H1 (cell line): ENCODE data around the gene RAB3D. TPM values are rescaled to one million over a fixed set of nuclear protein-coding genes. Genes with fewer than 3 reads are reported as not detected.

Experiments
- CTCF ChIA-PET: fragments of 300-600 bp; sonication (Branson Sonifier 250); formaldehyde crosslinking; loops from one replicate; lab custom pipeline; 2021; ENCODE audit not compliant: partially characterized antibody; lab: Charles Lee
- POLR2A ChIA-PET: fragments of 300-600 bp; sonication (Branson Sonifier 250); formaldehyde crosslinking; loops from one replicate; lab custom pipeline; 2021; ENCODE audit warnings: inconsistent platforms; ENCODE audit not compliant: partially characterized antibody; lab: Charles Lee
- DNase-seq, 2 experiments: peaks; one replicate each; pipeline versions ENCODE4 v3.0.0 to v3.0.0-alpha.2; 2010 to 2022; ENCODE audit warnings: low spot score in 2 of 2, low read depth in 1 of 2, mixed read lengths in 1 of 2
- FAIRE-seq: peaks from 2 replicates; lab custom pipeline; 2011; peaks lifted over from hg19 to GRCh38; lab: Jason Lieb, UNC
- H2AFZ ChIP-seq: 2 replicates; pipeline ENCODE4 v1.8.1; 2012; ENCODE audit warnings: low read length, inconsistent platforms
- H2AK5ac ChIP-seq: 2 replicates; pipeline ENCODE4 v1.6.1; 2013; ENCODE audit warnings: low read depth, low read length
- H2BK120ac ChIP-seq: replicated peaks from 2 replicates; pipeline ENCODE3; 2013; ENCODE audit warnings: low read depth, low read length, inconsistent platforms
- H2BK12ac ChIP-seq: 2 replicates; pipeline ENCODE4 v1.6.1; 2013; ENCODE audit warnings: low read depth, low read length
- H2BK15ac ChIP-seq: 2 replicates; pipeline ENCODE4 v1.6.1; 2013; ENCODE audit warnings: low read length
- H2BK20ac ChIP-seq: 2 replicates; pipeline ENCODE4 v1.6.1; 2013; ENCODE audit warnings: low read length
- H2BK5ac ChIP-seq: 2 replicates; pipeline ENCODE4 v1.6.1; 2013; ENCODE audit warnings: low read depth, low read length
- H3K14ac ChIP-seq: 2 replicates; pipeline ENCODE4 v1.6.1; 2013; ENCODE audit warnings: inconsistent platforms; ENCODE audit not compliant: insufficient read length
- H3K18ac ChIP-seq: 2 replicates; pipeline ENCODE4 v1.6.1; 2013; ENCODE audit warnings: low read length; ENCODE audit errors: extremely low read depth
- H3K23ac ChIP-seq: 2 replicates; pipeline ENCODE4 v1.6.1; 2013; ENCODE audit warnings: inconsistent platforms; ENCODE audit not compliant: insufficient read length
- H3K23me2 ChIP-seq: 2 replicates; pipeline ENCODE4 v1.6.1; 2013; ENCODE audit warnings: low read depth, low read length
- H3K27ac ChIP-seq: 2 replicates; pipeline ENCODE4 v1.6.1; 2011; ENCODE audit warnings: low read depth, low read length, inconsistent platforms
- H3K27me3 ChIP-seq, 4 experiments: replicated peaks in 1 of 4; 1 replicate in 1 of 4; 2 replicates in 3 of 4; pipeline versions ENCODE4 v1.6.1 to v1.8.1; 2011 to 2013; ENCODE audit warnings: low read length in 3 of 4, mild to moderate bottlenecking in 3 of 4, inconsistent platforms in 2 of 4, mixed read lengths in 2 of 4, moderate library complexity in 1 of 4; ENCODE audit not compliant: control insufficient read depth in 3 of 4, insufficient read depth in 3 of 4; ENCODE audit errors: extremely low read depth in 1 of 4
- H3K36me3 ChIP-seq, 4 experiments: 2 replicates each; pipeline versions ENCODE4 v1.6.1 to v1.8.1; 2011 to 2013; ENCODE audit warnings: mild to moderate bottlenecking in 4 of 4, low read length in 3 of 4, moderate library complexity in 2 of 4, control low read depth in 1 of 4, inconsistent platforms in 1 of 4; ENCODE audit not compliant: insufficient read depth in 4 of 4, control insufficient read depth in 2 of 4
- H3K4ac ChIP-seq: replicated peaks from 2 replicates; pipeline ENCODE3; 2013; ENCODE audit warnings: low read length, low read depth, mixed read lengths, inconsistent platforms; ENCODE audit not compliant: insufficient read length
- H3K4me1 ChIP-seq, 4 experiments: replicated peaks in 1 of 4; 1 replicate in 1 of 4; 2 replicates in 3 of 4; pipeline versions ENCODE4 v1.6.1 to v1.8.1; 2011 to 2013; ENCODE audit warnings: low read length in 3 of 4, inconsistent platforms in 2 of 4, mixed read lengths in 1 of 4; ENCODE audit not compliant: insufficient read depth in 4 of 4, control insufficient read depth in 3 of 4
- H3K4me2 ChIP-seq, 2 experiments: 2 replicates each; pipeline versions ENCODE4 v1.6.1 to v1.8.1; 2011 to 2013; ENCODE audit warnings: low read depth in 2 of 2, low read length in 2 of 2, control low read depth in 1 of 2, inconsistent platforms in 1 of 2, mild to moderate bottlenecking in 1 of 2; ENCODE audit not compliant: insufficient read depth in 1 of 2
- H3K4me3 ChIP-seq, 4 experiments: fragments of 200-600, 300-600 bp in 1 of 4; sonication (generic), shearing (Covaris generic), sonication (Bioruptor Twin) in 1 of 4; 2 replicates each; pipeline versions ENCODE4 v1.5.1 to v1.8.1; 2011 to 2016; ENCODE audit warnings: low read length in 4 of 4, low read depth in 3 of 4, control low read depth in 2 of 4, inconsistent platforms in 2 of 4, mild to moderate bottlenecking in 2 of 4, mixed read lengths in 1 of 4, moderate library complexity in 1 of 4; ENCODE audit not compliant: insufficient read depth in 2 of 4; ENCODE audit errors: extremely low read depth in 1 of 4
- H3K56ac ChIP-seq: replicated peaks from 2 replicates; pipeline ENCODE3; 2013; ENCODE audit warnings: low read depth, mild to moderate bottlenecking, mixed read lengths, low read length, inconsistent platforms; ENCODE audit not compliant: insufficient read length
- H3K79me1 ChIP-seq: 2 replicates; pipeline ENCODE4 v1.6.1; 2013; ENCODE audit warnings: low read depth, low read length, control low read depth
- H3K79me2 ChIP-seq, 2 experiments: 2 replicates each; pipeline versions ENCODE4 v1.6.1 to v1.8.1; 2012 to 2013; ENCODE audit warnings: low read length in 2 of 2, mild to moderate bottlenecking in 2 of 2, inconsistent platforms in 1 of 2; ENCODE audit not compliant: insufficient read depth in 2 of 2, control insufficient read depth in 1 of 2
- H3K9ac ChIP-seq, 4 experiments: replicated peaks in 1 of 4; 1 replicate in 1 of 4; 2 replicates in 3 of 4; pipeline versions ENCODE4 v1.6.1 to v1.8.1; 2011 to 2013; ENCODE audit warnings: low read depth in 3 of 4, low read length in 3 of 4, control low read depth in 2 of 4, mild to moderate bottlenecking in 2 of 4, moderate library complexity in 2 of 4, inconsistent platforms in 1 of 4; ENCODE audit errors: extremely low read depth in 1 of 4
- H3K9me3 ChIP-seq, 2 experiments: 2 replicates each; pipeline versions ENCODE4 v1.6.1 to v1.8.1; 2012 to 2013; ENCODE audit warnings: mild to moderate bottlenecking in 2 of 2, moderate library complexity in 2 of 2, control low read depth in 1 of 2, inconsistent platforms in 1 of 2, low read depth in 1 of 2, low read length in 1 of 2, mixed read lengths in 1 of 2; ENCODE audit not compliant: insufficient read depth in 2 of 2
- H4K20me1 ChIP-seq, 2 experiments: replicated peaks in 1 of 2; 2 replicates each; pipeline versions ENCODE3 to v1.8.1; 2011 to 2013; ENCODE audit warnings: inconsistent platforms in 2 of 2, low read length in 2 of 2, mild to moderate bottlenecking in 1 of 2; ENCODE audit not compliant: insufficient read depth in 2 of 2, control insufficient read depth in 1 of 2
- H4K5ac ChIP-seq: 2 replicates; pipeline ENCODE4 v1.6.1; 2013; ENCODE audit warnings: low read length, low read depth, mixed read lengths, inconsistent platforms; ENCODE audit not compliant: insufficient read length
- H4K8ac ChIP-seq: 2 replicates; pipeline ENCODE4 v1.8.0; 2013; ENCODE audit warnings: mild to moderate bottlenecking, moderate library complexity, low read length, inconsistent platforms; ENCODE audit not compliant: insufficient read depth; ENCODE audit errors: extremely low read depth
- H4K91ac ChIP-seq: replicated peaks from 2 replicates; pipeline ENCODE3; 2013; ENCODE audit warnings: low read length, mixed read lengths, inconsistent platforms; ENCODE audit not compliant: insufficient read length
- ATF2 ChIP-seq: IDR thresholded peaks from 2 replicates; pipeline ENCODE4 v1.6.1; 2012; ENCODE audit warnings: low read length, inconsistent platforms
- EGR1 ChIP-seq: IDR thresholded peaks from 2 replicates; pipeline ENCODE4 v1.6.1; 2011; ENCODE audit warnings: low read depth, low read length, borderline replicate concordance
- MAFK ChIP-seq: IDR thresholded peaks from 2 replicates; pipeline ENCODE4 v1.6.1; 2012; ENCODE audit warnings: low read depth, mild to moderate bottlenecking, improper control_type of control experiment, low read length
- NANOG ChIP-seq: IDR thresholded peaks from 2 replicates; pipeline ENCODE4 v1.6.1; 2011; ENCODE audit warnings: low read length, low read depth, mild to moderate bottlenecking, inconsistent platforms; ENCODE audit not compliant: insufficient read depth, poor library complexity, severe bottlenecking
- RXRA ChIP-seq: IDR thresholded peaks from 2 replicates; pipeline ENCODE4 v1.6.1; 2011; ENCODE audit warnings: low read depth, mild to moderate bottlenecking, low read length, moderate library complexity; ENCODE audit not compliant: insufficient read depth
- WGBS, 2 experiments: shearing (Covaris generic) in 1 of 2; methylation state at CpG; one replicate each; pipeline versions ENCODE4 v1.1.6 to v1.1.7; 2013 to 2015; ENCODE audit warnings: low lambda C conversion rate in 2 of 2, mixed read lengths in 2 of 2, inconsistent platforms in 1 of 2, low coverage in 1 of 2, missing lambda C conversion rate in 1 of 2; ENCODE audit not compliant: insufficient replicate concordance in 2 of 2, insufficient coverage in 1 of 2, insufficient read length in 1 of 2; ENCODE audit errors: extremely low coverage in 1 of 2, missing lambda C conversion rate in 1 of 2; 5-methylcytosine and 5-hydroxymethylcytosine counted together
- polyA plus RNA-seq, 7 experiments: library from polyadenylated mRNA; depleted of rRNA in 3 of 7; stranded (reverse) in 5 of 7; unstranded in 2 of 7; fragments of >200 nt in 5 of 7; fragments of 200-250 nt in 2 of 7; gene quantifications; 1 replicate in 5 of 7; 2 replicates in 1 of 7; 4 replicates in 1 of 7; pipeline versions ENCODE4 v1.2.1 to v1.2.3, GENCODE V29; 2011 to 2013; ENCODE audit warnings: missing spikeins in 2 of 7, mixed read lengths in 2 of 7
- total RNA-seq: library from RNA; stranded (reverse); fragmentation: NEBNext Ultra II Directional; extraction: Animal tissue kit (Norgen Biotek cat#: 25700); gene quantifications from 2 replicates; pipeline ENCODE4 v1.2.1, GENCODE V29; 2021

Gene RAB3D
- total and polyA plus RNA-seq, 2 of the 8 experiments (the other 6 are each of a cell fraction or from before 2014, with no cell fraction given) = 17.8 to 23.8 TPM

- no peak overlapping the region for H3K4me3 ChIP-seq
- H3K23me2 ChIP-seq = peaks cover 18% of the 10 kb centered on the region; the same call in 1 of the 2 replicates
- H2BK20ac ChIP-seq = no peak overlapping the region
- peaks cover 0 to 17% (median 12%) of the 10 kb centered on the region in 4 experiments; a peak in 3 of 7 replicates for H3K27me3 ChIP-seq
- H2BK12ac ChIP-seq = no peak overlapping the region
- peaks cover 3 to 17% (median 11%) of the 10 kb centered on the region in 4 experiments for H3K4me1 ChIP-seq
- DNase-seq (no peak), FAIRE-seq (no peak)
- H2BK5ac ChIP-seq = no peak overlapping the region
- no peak overlapping the region for H2AFZ ChIP-seq
- H3K56ac ChIP-seq = no peak overlapping the region
- H3K9ac ChIP-seq = no peak overlapping the region
- no peak overlapping the region for H3K4ac ChIP-seq
- no peak overlapping the region for H4K91ac ChIP-seq
- H3K36me3 ChIP-seq = no peaks in the 10 kb centered on the region
- no peak for TF ChIP-seq NANOG
- TF ChIP-seq ATF2 = no peak
- TF ChIP-seq RXRA = no peak
- no peak for TF ChIP-seq EGR1
- TF ChIP-seq MAFK = no peak
- H2AK5ac ChIP-seq = no peak overlapping the region
- no peak overlapping the region for H3K14ac ChIP-seq
- no peak overlapping the region for H2BK120ac ChIP-seq
- no peak overlapping the region for H3K23ac ChIP-seq
- peaks cover 0 to 5% of the 10 kb centered on the region in 2 experiments for H4K20me1 ChIP-seq
- H4K8ac ChIP-seq = no peak overlapping the region
- no peaks in the 10 kb centered on the region for H3K9me3 ChIP-seq
- no peak overlapping the region for H3K4me2 ChIP-seq
- CTCF ChIA-PET = interaction anchor here (0.6 to 2.6 kb wide), 3 partner anchors 16 to 1290 kb away, joined by 3 to 26 read pairs (median 4); partner anchors contain the start of gene SWSAP1
- POLR2A ChIA-PET = interaction anchor here (0.8 to 3.1 kb wide), 4 partner anchors 11 to 22 kb away, joined by 3 to 34 read pairs (median 6); partner anchors contain the start of gene SWSAP1
- H3K79me2 ChIP-seq = no peaks in the 10 kb centered on the region
- 93% methylated on average over 11 of the region's 11 CpGs; no CpG with 5 or more reads in 1 of the 2 experiments for WGBS, 2 experiments
- H3K79me1 ChIP-seq = peaks cover 3% of the 10 kb centered on the region; the same call in 1 of the 2 replicates
- no peak overlapping the region for H3K27ac ChIP-seq
- H3K18ac ChIP-seq = no peak overlapping the region
- no peak overlapping the region for H4K5ac ChIP-seq
- H2BK15ac ChIP-seq = no peak overlapping the region
Observed at GRCh38 chr19:11359421-11359820, 20.0 kb upstream of the RAB3D start.
